Nephron (organoid): Measurements from ENCODE around the gene USP10.
A peak's percentile ranks its signal among the peaks of the same experiment; 100 is the strongest.

ENCODE experiments used
- H3K27ac Mint-ChIP-seq, 3 experiments: 2 replicates each; pipeline ENCODE4 v1.8.0; 2020; ENCODE audit warnings: mixed read lengths in 3 of 3, mild to moderate bottlenecking in 2 of 3, moderate library complexity in 1 of 3
- H3K27me3 Mint-ChIP-seq: 2 replicates; pipeline ENCODE4 v1.8.0; 2021; ENCODE audit warnings: low read depth, mild to moderate bottlenecking, moderate library complexity, mixed read lengths
- H3K36me3 Mint-ChIP-seq: 2 replicates; pipeline ENCODE4 v1.8.0; 2020; ENCODE audit warnings: low read depth, mixed read lengths
- H3K4me1 Mint-ChIP-seq: 2 replicates; pipeline ENCODE4 v1.8.0; 2020; ENCODE audit warnings: mixed read lengths
- H3K4me3 Mint-ChIP-seq, 3 experiments: 2 replicates each; pipeline ENCODE4 v1.8.0; 2020; ENCODE audit warnings: mild to moderate bottlenecking in 3 of 3, mixed read lengths in 3 of 3, moderate library complexity in 2 of 3
- H3K9me3 Mint-ChIP-seq: 2 replicates; pipeline ENCODE4 v1.8.0; 2020; ENCODE audit warnings: mixed read lengths
- CTCF ChIP-seq, 3 experiments: fragments of 200-600 bp; sonication (generic); IDR thresholded peaks; one replicate each; pipeline ENCODE4 v1.5.0; 2021; ENCODE audit warnings: antibody characterized with exemption in 3 of 3; ENCODE audit not compliant: unreplicated experiment in 3 of 3

The USP10 gene

GRCh38 chr16:84818133-84818532, 118.3 kb downstream of the USP10 start:
- Mint-ChIP-seq H3K4me3 (no peak overlapping the region), H3K4me1 (peaks cover 38% of the 10 kb centered on the region), H3K27me3 (peaks cover 64% of the 10 kb centered on the region), H3K36me3 (no peaks in the 10 kb centered on the region), H3K27ac (no peak overlapping the region), H3K9me3 (no peaks in the 10 kb centered on the region)
- TF ChIP-seq CTCF (IDR thresholded peaks at IDR 0.05; ENCODE audit: unreplicated experiment in 3 of 3): no peak

GRCh38 chr16:84818989-84819643, 119.3 kb downstream of the USP10 start:
- H3K4me1 Mint-ChIP-seq: peaks cover 38% of the 10 kb centered on the region
- H3K27me3 Mint-ChIP-seq: peaks cover 59% of the 10 kb centered on the region
- H3K27ac Mint-ChIP-seq: no peak overlapping the region
- peak overlapping the region; percentile 49 to 70 (median 59) for H3K4me3 Mint-ChIP-seq
- no peak for TF ChIP-seq CTCF (IDR thresholded peaks at IDR 0.05; ENCODE audit: unreplicated experiment in 3 of 3)
- H3K9me3 Mint-ChIP-seq: no peaks in the 10 kb centered on the region
- H3K36me3 Mint-ChIP-seq: no peaks in the 10 kb centered on the region

- Mint-ChIP-seq H3K4me1 (peaks cover 38% of the 10 kb centered on the region), H3K36me3 (no peaks in the 10 kb centered on the region), H3K9me3 (no peaks in the 10 kb centered on the region), H3K27me3 (peaks cover 61% of the 10 kb centered on the region), H3K27ac (no peak within 1 kb of the TSS), H3K4me3 (peak within 1 kb of the TSS; percentile 87 to 88 (median 87))
- no peak for TF ChIP-seq CTCF (IDR thresholded peaks at IDR 0.05; ENCODE audit: unreplicated experiment in 3 of 3)
These were observed 120.0 kb downstream of the USP10 start, which contains the start of gene CRISPLD2 for GRCh38 chr16:84819644-84820304. Gene CRISPLD2, plus strand, starts transcription at chr16:84819985. Its CDS starts 18,511 bp downstream, at chr16:84838496.

GRCh38 chr16:84820305-84820684, 120.5 kb downstream of the USP10 start:
- Mint-ChIP-seq H3K4me3 (peak overlapping the region; percentile 87 to 88 (median 87)), H3K9me3 (no peaks in the 10 kb centered on the region), H3K4me1 (peaks cover 37% of the 10 kb centered on the region), H3K27me3 (peaks cover 59% of the 10 kb centered on the region), H3K36me3 (no peaks in the 10 kb centered on the region), H3K27ac (no peak overlapping the region)
- no peak for TF ChIP-seq CTCF (IDR thresholded peaks at IDR 0.05; ENCODE audit: unreplicated experiment in 3 of 3)

- H3K9me3 Mint-ChIP-seq: no peaks in the 10 kb centered on the region
These were observed 121.0 kb downstream of the USP10 start for GRCh38 chr16:84820771-84821170.

More at GRCh38 chr16:84820771-84821170, 121.0 kb downstream of the USP10 start:
- Mint-ChIP-seq H3K4me3 (peak overlapping the region; percentile 87 to 88 (median 87)), H3K36me3 (no peaks in the 10 kb centered on the region), H3K4me1 (peaks cover 34% of the 10 kb centered on the region), H3K27me3 (peaks cover 55% of the 10 kb centered on the region), H3K27ac (no peak overlapping the region)
- no peak for TF ChIP-seq CTCF (IDR thresholded peaks at IDR 0.05; ENCODE audit: unreplicated experiment in 3 of 3)
